WTC11 (cell line): ENCODE data around the gene KLHL8. TPM values are rescaled to one million over a fixed set of nuclear protein-coding genes. Genes with fewer than 3 reads are reported as not detected.

Experiments
- ATAC-seq: fragments of 200-7000 bp; cut with Tn5 transposase; 2 replicates; pipeline ENCODE4 v1.10.0; 2021; ENCODE audit warnings: mild to moderate bottlenecking, moderate library complexity
- CTCF ChIA-PET: fragments of 300-600 bp; sonication (Branson Sonifier 250); formaldehyde crosslinking; loops from one replicate; lab custom pipeline; 2021; ENCODE audit warnings: antibody characterized with exemption; lab: Charles Lee
- POLR2A ChIA-PET: fragments of 350-600 bp; sonication (Branson Sonifier 250); formaldehyde crosslinking; loops from one replicate; lab custom pipeline; 2021; ENCODE audit warnings: antibody characterized with exemption; lab: Charles Lee
- DNase-seq: peaks from one replicate; pipeline ENCODE4 v3.0.0; 2021; ENCODE audit warnings: low spot score
- H3K27ac Mint-ChIP-seq: 2 replicates; pipeline ENCODE4 v1.8.0; 2021; ENCODE audit warnings: mixed read lengths
- H3K27me3 Mint-ChIP-seq: 2 replicates; pipeline ENCODE4 v1.8.0; 2021; ENCODE audit warnings: low read depth, mild to moderate bottlenecking, moderate library complexity, mixed read lengths
- H3K36me3 Mint-ChIP-seq: 2 replicates; pipeline ENCODE4 v1.8.0; 2021; ENCODE audit warnings: mixed read lengths
- H3K4me1 Mint-ChIP-seq: 2 replicates; pipeline ENCODE4 v1.8.0; 2022; ENCODE audit warnings: mixed read lengths
- H3K4me3 Mint-ChIP-seq: 2 replicates; pipeline ENCODE4 v1.8.0; 2021; ENCODE audit warnings: mild to moderate bottlenecking, moderate library complexity, mixed read lengths
- H3K9me3 Mint-ChIP-seq: 2 replicates; pipeline ENCODE4 v1.8.0; 2021; ENCODE audit warnings: mixed read lengths
- ATF1 ChIP-seq: sonication (generic); formaldehyde crosslinking; IDR thresholded peaks from 2 replicates; pipeline ENCODE4 v1.8.1; 2023; ENCODE audit warnings: mild to moderate bottlenecking, moderate library complexity, missing genetic modification reagents
- ATF6 ChIP-seq: sonication (generic); formaldehyde crosslinking; IDR thresholded peaks from 2 replicates; pipeline ENCODE4 v1.8.1; 2023; ENCODE audit warnings: mild to moderate bottlenecking, missing genetic modification reagents
- E2F5 ChIP-seq: sonication (generic); formaldehyde crosslinking; IDR thresholded peaks from 2 replicates; pipeline ENCODE4 v1.8.1; 2022; ENCODE audit warnings: mild to moderate bottlenecking, moderate library complexity, missing genetic modification reagents
- EMX1 ChIP-seq: fragments of 250-450 bp; sonication (Bioruptor Pico); IDR thresholded peaks from 2 replicates; pipeline ENCODE4 v1.8.0; 2021; ENCODE audit warnings: mild to moderate bottlenecking
- FOXJ3 ChIP-seq: sonication (generic); formaldehyde crosslinking; IDR thresholded peaks from 2 replicates; pipeline ENCODE4 v1.9.0; 2021; ENCODE audit warnings: missing genetic modification reagents, mild to moderate bottlenecking, borderline replicate concordance
- GRHL2 ChIP-seq: fragments of 250-450 bp; sonication (Bioruptor Pico); IDR thresholded peaks from 2 replicates; pipeline ENCODE4 v1.8.0; 2022; ENCODE audit warnings: mild to moderate bottlenecking, moderate library complexity; ENCODE audit not compliant: insufficient replicate concordance, severe bottlenecking
- HMGA2 ChIP-seq: fragments of 250-450 bp; sonication (Bioruptor Pico); IDR thresholded peaks from 2 replicates; pipeline ENCODE4 v1.4.0; 2021; ENCODE audit warnings: mild to moderate bottlenecking, moderate library complexity
- IRF1 ChIP-seq: sonication (generic); formaldehyde crosslinking; IDR thresholded peaks from 2 replicates; pipeline ENCODE4 v1.8.0; 2023; ENCODE audit warnings: missing genetic modification reagents
- MXD4 ChIP-seq: fragments of 250-450 bp; sonication (Bioruptor Pico); IDR thresholded peaks from 2 replicates; pipeline ENCODE4 v1.8.0; 2021; ENCODE audit warnings: mild to moderate bottlenecking, moderate library complexity, borderline replicate concordance
- MYBL2 ChIP-seq: sonication (generic); formaldehyde crosslinking; IDR thresholded peaks from 2 replicates; pipeline ENCODE4 v1.8.1; 2023; ENCODE audit warnings: mild to moderate bottlenecking, moderate library complexity, missing genetic modification reagents
- NR3C1 ChIP-seq: sonication (generic); formaldehyde crosslinking; conservative IDR thresholded peaks from 2 replicates; pipeline ENCODE4 v1.8.1; 2023; ENCODE audit warnings: low read depth, mild to moderate bottlenecking, missing genetic modification reagents
- OVOL2 ChIP-seq: fragments of 250-450 bp; sonication (Bioruptor Pico); IDR thresholded peaks from 2 replicates; pipeline ENCODE4 v1.9.0; 2021; ENCODE audit warnings: mild to moderate bottlenecking, borderline replicate concordance
- RELA ChIP-seq: sonication (generic); formaldehyde crosslinking; IDR thresholded peaks from 2 replicates; pipeline ENCODE4 v1.8.1; 2022; ENCODE audit warnings: missing genetic modification reagents, mild to moderate bottlenecking, borderline replicate concordance
- SMAD3 ChIP-seq: sonication (generic); formaldehyde crosslinking; IDR thresholded peaks from 2 replicates; pipeline ENCODE4 v1.8.0; 2022; ENCODE audit warnings: missing genetic modification reagents, mild to moderate bottlenecking, borderline replicate concordance
- ZBTB21 ChIP-seq: sonication (generic); formaldehyde crosslinking; IDR thresholded peaks from 2 replicates; pipeline ENCODE4 v1.8.1; 2023; ENCODE audit warnings: mild to moderate bottlenecking, missing genetic modification reagents, borderline replicate concordance
- ZNF138 ChIP-seq: sonication (generic); formaldehyde crosslinking; conservative IDR thresholded peaks from 2 replicates; pipeline ENCODE4 v1.8.1; 2022; ENCODE audit warnings: mild to moderate bottlenecking, moderate library complexity, missing genetic modification reagents
- ZNF219 ChIP-seq: sonication (generic); formaldehyde crosslinking; IDR thresholded peaks from 2 replicates; pipeline ENCODE4 v1.8.0; 2023; ENCODE audit warnings: missing genetic modification reagents, mild to moderate bottlenecking, borderline replicate concordance
- ZNF416 ChIP-seq: fragments of 250-450 bp; sonication (Bioruptor Pico); IDR thresholded peaks from 2 replicates; pipeline ENCODE4 v1.9.0; 2021; ENCODE audit warnings: mild to moderate bottlenecking, inconsistent platforms
- total RNA-seq: library from RNA; stranded (reverse); gene quantifications from 3 replicates; pipeline ENCODE4 v1.2.3, GENCODE V29; 2021
- TF ChIP-seq, protein P1 (sequence below): fragments of 250-450 bp; sonication (Bioruptor Pico); IDR thresholded peaks from 2 replicates; pipeline ENCODE4 v1.9.0; 2021; ENCODE audit warnings: mild to moderate bottlenecking
- TF ChIP-seq, protein P2 (sequence below): sonication (generic); formaldehyde crosslinking; IDR thresholded peaks from 2 replicates; pipeline ENCODE4 v1.8.1; 2023; ENCODE audit warnings: mild to moderate bottlenecking, moderate library complexity, missing genetic modification reagents
- TF ChIP-seq, protein P3 (sequence below): sonication (generic); formaldehyde crosslinking; IDR thresholded peaks from 2 replicates; pipeline ENCODE4 v1.8.1; 2022; ENCODE audit warnings: low read depth, mild to moderate bottlenecking, moderate library complexity, missing genetic modification reagents, borderline replicate concordance
- TF ChIP-seq, protein P4 (sequence below): sonication (generic); formaldehyde crosslinking; IDR thresholded peaks from 2 replicates; pipeline ENCODE4 v1.8.1; 2023; ENCODE audit warnings: mild to moderate bottlenecking, missing genetic modification reagents

Gene KLHL8
- total RNA-seq, 1 experiment from 2014 or later, result 7.3 TPM

DNA sequence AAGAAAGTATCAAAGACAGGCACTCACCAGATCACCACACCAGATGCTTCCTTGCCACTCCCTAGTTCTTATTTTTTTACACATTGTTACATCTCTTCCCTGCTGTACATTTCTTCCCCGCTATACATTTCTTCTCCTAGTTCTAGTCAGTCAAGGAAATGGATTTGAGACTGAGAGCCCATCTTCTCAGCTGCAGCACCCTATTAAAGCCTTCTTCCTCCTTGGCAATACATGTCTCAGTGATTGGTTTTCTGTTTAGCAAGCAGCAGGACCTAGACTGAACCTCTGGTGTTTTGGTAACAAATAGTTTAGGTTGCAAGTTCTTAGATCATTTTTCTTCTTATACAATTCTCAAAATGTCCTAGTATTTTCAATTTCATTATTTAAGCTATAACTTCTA, 35.3 kb upstream of the KLHL8 start:
- ChIA-PET POLR2A (no interaction called here), CTCF (no interaction called here)
- no peak for TF ChIP-seq ATF6 (CRISPR knock-in tag)
- TF ChIP-seq EMX1 (CRISPR knock-in tag), result no peak
- TF ChIP-seq SMAD3 (CRISPR knock-in tag), result no peak
- TF ChIP-seq ZNF219 (CRISPR knock-in tag), result no peak
- TF ChIP-seq, protein P1, sequence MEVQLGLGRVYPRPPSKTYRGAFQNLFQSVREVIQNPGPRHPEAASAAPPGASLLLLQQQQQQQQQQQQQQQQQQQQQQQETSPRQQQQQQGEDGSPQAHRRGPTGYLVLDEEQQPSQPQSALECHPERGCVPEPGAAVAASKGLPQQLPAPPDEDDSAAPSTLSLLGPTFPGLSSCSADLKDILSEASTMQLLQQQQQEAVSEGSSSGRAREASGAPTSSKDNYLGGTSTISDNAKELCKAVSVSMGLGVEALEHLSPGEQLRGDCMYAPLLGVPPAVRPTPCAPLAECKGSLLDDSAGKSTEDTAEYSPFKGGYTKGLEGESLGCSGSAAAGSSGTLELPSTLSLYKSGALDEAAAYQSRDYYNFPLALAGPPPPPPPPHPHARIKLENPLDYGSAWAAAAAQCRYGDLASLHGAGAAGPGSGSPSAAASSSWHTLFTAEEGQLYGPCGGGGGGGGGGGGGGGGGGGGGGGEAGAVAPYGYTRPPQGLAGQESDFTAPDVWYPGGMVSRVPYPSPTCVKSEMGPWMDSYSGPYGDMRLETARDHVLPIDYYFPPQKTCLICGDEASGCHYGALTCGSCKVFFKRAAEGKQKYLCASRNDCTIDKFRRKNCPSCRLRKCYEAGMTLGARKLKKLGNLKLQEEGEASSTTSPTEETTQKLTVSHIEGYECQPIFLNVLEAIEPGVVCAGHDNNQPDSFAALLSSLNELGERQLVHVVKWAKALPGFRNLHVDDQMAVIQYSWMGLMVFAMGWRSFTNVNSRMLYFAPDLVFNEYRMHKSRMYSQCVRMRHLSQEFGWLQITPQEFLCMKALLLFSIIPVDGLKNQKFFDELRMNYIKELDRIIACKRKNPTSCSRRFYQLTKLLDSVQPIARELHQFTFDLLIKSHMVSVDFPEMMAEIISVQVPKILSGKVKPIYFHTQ (CRISPR knock-in tag), result no peak
- TF ChIP-seq NR3C1, result no peak
- no peak for TF ChIP-seq ATF1 (CRISPR knock-in tag)
- no peak for TF ChIP-seq MXD4 (CRISPR knock-in tag)
- TF ChIP-seq RELA, result no peak
- no peak for TF ChIP-seq ZNF138 (CRISPR knock-in tag)
- TF ChIP-seq, protein P2, sequence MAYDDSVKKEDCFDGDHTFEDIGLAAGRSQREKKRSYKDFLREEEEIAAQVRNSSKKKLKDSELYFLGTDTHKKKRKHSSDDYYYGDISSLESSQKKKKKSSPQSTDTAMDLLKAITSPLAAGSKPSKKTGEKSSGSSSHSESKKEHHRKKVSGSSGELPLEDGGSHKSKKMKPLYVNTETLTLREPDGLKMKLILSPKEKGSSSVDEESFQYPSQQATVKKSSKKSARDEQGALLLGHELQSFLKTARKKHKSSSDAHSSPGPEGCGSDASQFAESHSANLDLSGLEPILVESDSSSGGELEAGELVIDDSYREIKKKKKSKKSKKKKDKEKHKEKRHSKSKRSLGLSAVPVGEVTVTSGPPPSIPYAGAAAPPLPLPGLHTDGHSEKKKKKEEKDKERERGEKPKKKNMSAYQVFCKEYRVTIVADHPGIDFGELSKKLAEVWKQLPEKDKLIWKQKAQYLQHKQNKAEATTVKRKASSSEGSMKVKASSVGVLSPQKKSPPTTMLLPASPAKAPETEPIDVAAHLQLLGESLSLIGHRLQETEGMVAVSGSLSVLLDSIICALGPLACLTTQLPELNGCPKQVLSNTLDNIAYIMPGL, result no peak
- no peak for TF ChIP-seq OVOL2
- TF ChIP-seq, protein P3, sequence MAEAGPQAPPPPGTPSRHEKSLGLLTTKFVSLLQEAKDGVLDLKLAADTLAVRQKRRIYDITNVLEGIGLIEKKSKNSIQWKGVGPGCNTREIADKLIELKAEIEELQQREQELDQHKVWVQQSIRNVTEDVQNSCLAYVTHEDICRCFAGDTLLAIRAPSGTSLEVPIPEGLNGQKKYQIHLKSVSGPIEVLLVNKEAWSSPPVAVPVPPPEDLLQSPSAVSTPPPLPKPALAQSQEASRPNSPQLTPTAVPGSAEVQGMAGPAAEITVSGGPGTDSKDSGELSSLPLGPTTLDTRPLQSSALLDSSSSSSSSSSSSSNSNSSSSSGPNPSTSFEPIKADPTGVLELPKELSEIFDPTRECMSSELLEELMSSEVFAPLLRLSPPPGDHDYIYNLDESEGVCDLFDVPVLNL, result no peak
- TF ChIP-seq ZNF416 (CRISPR knock-in tag), result no peak
- TF ChIP-seq IRF1 (CRISPR knock-in tag), result no peak
- TF ChIP-seq, protein P4, sequence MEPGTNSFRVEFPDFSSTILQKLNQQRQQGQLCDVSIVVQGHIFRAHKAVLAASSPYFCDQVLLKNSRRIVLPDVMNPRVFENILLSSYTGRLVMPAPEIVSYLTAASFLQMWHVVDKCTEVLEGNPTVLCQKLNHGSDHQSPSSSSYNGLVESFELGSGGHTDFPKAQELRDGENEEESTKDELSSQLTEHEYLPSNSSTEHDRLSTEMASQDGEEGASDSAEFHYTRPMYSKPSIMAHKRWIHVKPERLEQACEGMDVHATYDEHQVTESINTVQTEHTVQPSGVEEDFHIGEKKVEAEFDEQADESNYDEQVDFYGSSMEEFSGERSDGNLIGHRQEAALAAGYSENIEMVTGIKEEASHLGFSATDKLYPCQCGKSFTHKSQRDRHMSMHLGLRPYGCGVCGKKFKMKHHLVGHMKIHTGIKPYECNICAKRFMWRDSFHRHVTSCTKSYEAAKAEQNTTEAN, result no peak
- Mint-ChIP-seq H3K27ac (no peak overlapping the region), H3K36me3 (peaks cover 6% of the 10 kb centered on the region), H3K4me3 (no peak overlapping the region), H3K4me1 (no peaks in the 10 kb centered on the region), H3K9me3 (peaks cover 9% of the 10 kb centered on the region), H3K27me3 (no peaks in the 10 kb centered on the region)
- DNase-seq (no peak), ATAC-seq (no peak)

GRCh38 chr4:87251106-87251505, 30.7 kb upstream of the KLHL8 start:
- Mint-ChIP-seq H3K27me3 (no peaks in the 10 kb centered on the region), H3K4me3 (no peak overlapping the region), H3K9me3 (peaks cover 26% of the 10 kb centered on the region), H3K36me3 (peaks cover 12% of the 10 kb centered on the region), H3K4me1 (no peaks in the 10 kb centered on the region), H3K27ac (no peak overlapping the region)
- CTCF ChIA-PET, result no interaction called here
- POLR2A ChIA-PET, result no interaction called here
- ATAC-seq (no peak), DNase-seq (no peak)
- no peak for TF ChIP-seq GRHL2 (CRISPR knock-in tag)
- no peak for TF ChIP-seq HMGA2
- TF ChIP-seq, protein P4, result no peak
- no peak for TF ChIP-seq NR3C1
- TF ChIP-seq E2F5 (CRISPR knock-in tag), result no peak
- TF ChIP-seq FOXJ3, result no peak
- TF ChIP-seq ZBTB21 (CRISPR knock-in tag), result no peak
- TF ChIP-seq ATF6 (CRISPR knock-in tag), result no peak
- TF ChIP-seq MYBL2 (CRISPR knock-in tag), result no peak
